ENCODE data around the gene RIN2.
A peak's percentile ranks its signal among the peaks of the same experiment; 100 is the strongest.

Gene RIN2

DNA sequence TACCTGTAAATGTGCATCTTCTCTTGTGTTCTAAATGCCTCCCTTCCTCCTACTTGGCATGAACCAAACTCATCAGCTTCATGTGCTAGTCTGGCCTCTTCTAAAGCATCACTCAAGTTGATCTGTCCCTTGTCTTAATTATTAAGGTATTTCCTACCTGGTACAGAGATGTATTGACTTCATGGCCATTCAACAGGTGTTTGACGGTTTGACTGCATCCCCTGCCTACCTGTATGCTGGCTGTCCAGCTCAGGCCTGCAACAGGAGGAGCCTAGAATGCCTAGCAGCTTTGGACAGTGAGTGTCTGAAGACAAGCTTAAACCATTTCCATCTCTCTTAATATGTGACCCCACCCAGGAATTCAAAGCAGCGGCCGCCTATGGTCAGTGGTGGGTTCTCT, 24.6 kb downstream of the RIN2 start:
- Histone ChIP-seq H3K9me2 (replicated peaks; ENCODE audit: insufficient read depth, low read length) (no peaks in the 10 kb centered on the region), H3K4me3 (ENCODE audit: insufficient read depth, low read length, poor library complexity, severe bottlenecking) (no peak overlapping the region), H3K9me3 (ENCODE audit: insufficient read depth, low read length) (no peaks in the 10 kb centered on the region), H3F3A (ENCODE audit: insufficient read depth) (no peaks in the 10 kb centered on the region), H3K4me2 (ENCODE audit: low read depth, low read length, poor library complexity, severe bottlenecking) (no peak overlapping the region), H3K27me3 (ENCODE audit: low read length) (no peaks in the 10 kb centered on the region), H2AFZ (ENCODE audit: low read depth, low read length, severe bottlenecking) (no peak overlapping the region), H4K20me1 (ENCODE audit: low read depth, low read length) (no peaks in the 10 kb centered on the region), H3K36me3 (ENCODE audit: low read length) (no peaks in the 10 kb centered on the region), H3K79me2 (ENCODE audit: insufficient read depth, low read length) (no peaks in the 10 kb centered on the region), H3K27ac (ENCODE audit: low read depth, low read length) (no peak overlapping the region), H3K9ac (ENCODE audit: low read length) (no peak overlapping the region)
- no peak for TF ChIP-seq EZH2phosphoT487 (conservative IDR thresholded peaks at IDR 0.05; ENCODE audit: low read length)
- TF ChIP-seq, protein P1, sequence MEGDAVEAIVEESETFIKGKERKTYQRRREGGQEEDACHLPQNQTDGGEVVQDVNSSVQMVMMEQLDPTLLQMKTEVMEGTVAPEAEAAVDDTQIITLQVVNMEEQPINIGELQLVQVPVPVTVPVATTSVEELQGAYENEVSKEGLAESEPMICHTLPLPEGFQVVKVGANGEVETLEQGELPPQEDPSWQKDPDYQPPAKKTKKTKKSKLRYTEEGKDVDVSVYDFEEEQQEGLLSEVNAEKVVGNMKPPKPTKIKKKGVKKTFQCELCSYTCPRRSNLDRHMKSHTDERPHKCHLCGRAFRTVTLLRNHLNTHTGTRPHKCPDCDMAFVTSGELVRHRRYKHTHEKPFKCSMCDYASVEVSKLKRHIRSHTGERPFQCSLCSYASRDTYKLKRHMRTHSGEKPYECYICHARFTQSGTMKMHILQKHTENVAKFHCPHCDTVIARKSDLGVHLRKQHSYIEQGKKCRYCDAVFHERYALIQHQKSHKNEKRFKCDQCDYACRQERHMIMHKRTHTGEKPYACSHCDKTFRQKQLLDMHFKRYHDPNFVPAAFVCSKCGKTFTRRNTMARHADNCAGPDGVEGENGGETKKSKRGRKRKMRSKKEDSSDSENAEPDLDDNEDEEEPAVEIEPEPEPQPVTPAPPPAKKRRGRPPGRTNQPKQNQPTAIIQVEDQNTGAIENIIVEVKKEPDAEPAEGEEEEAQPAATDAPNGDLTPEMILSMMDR (IDR thresholded peaks at IDR 0.05; ENCODE audit: insufficient read depth, low read length, poor library complexity, severe bottlenecking): no peak

DNA sequence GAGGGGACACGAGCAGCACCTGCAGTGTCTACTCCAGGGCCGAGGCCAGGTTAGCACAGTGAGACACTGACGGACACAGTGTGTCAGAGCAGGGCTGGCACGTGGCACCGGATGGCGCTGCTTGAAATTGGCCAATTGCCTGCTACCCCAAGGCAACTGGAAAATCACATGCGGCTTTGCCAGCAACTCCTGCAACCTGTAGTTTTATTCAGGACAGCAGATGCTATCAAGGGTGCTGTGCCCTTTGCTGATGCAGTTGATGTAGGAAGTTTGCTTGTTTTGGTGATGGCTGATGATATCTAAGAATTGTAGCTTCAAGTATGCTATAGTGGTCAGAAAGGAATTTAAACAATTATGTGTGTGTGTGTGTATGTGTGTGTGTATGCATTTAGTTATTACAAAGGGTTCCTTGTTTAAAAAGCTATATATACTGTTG, 25.9 kb downstream of the RIN2 start:
- no peaks in the 10 kb centered on the region for H3K79me2 ChIP-seq (ENCODE audit: insufficient read depth, low read length)
- no peaks in the 10 kb centered on the region for H3K36me3 ChIP-seq (ENCODE audit: low read length)
- H3K4me3 ChIP-seq (ENCODE audit: insufficient read depth, low read length, poor library complexity, severe bottlenecking): no peak overlapping the region
- TF ChIP-seq, protein P1 (IDR thresholded peaks at IDR 0.05; ENCODE audit: insufficient read depth, low read length, poor library complexity, severe bottlenecking): no peak
- no peak for TF ChIP-seq EZH2phosphoT487 (conservative IDR thresholded peaks at IDR 0.05; ENCODE audit: low read length)
- no peaks in the 10 kb centered on the region for H3K9me2 ChIP-seq (replicated peaks; ENCODE audit: insufficient read depth, low read length)
- no peak overlapping the region for H2AFZ ChIP-seq (ENCODE audit: low read depth, low read length, severe bottlenecking)
- no peaks in the 10 kb centered on the region for H3F3A ChIP-seq (ENCODE audit: insufficient read depth)
- H3K27ac ChIP-seq (ENCODE audit: low read depth, low read length): no peak overlapping the region
- no peaks in the 10 kb centered on the region for H3K9me3 ChIP-seq (ENCODE audit: insufficient read depth, low read length)
- H3K4me2 ChIP-seq (ENCODE audit: low read depth, low read length, poor library complexity, severe bottlenecking): no peak overlapping the region
- H4K20me1 ChIP-seq (ENCODE audit: low read depth, low read length): no peaks in the 10 kb centered on the region
- no peak overlapping the region for H3K9ac ChIP-seq (ENCODE audit: low read length)
- H3K27me3 ChIP-seq (ENCODE audit: low read length): no peaks in the 10 kb centered on the region

DNA sequence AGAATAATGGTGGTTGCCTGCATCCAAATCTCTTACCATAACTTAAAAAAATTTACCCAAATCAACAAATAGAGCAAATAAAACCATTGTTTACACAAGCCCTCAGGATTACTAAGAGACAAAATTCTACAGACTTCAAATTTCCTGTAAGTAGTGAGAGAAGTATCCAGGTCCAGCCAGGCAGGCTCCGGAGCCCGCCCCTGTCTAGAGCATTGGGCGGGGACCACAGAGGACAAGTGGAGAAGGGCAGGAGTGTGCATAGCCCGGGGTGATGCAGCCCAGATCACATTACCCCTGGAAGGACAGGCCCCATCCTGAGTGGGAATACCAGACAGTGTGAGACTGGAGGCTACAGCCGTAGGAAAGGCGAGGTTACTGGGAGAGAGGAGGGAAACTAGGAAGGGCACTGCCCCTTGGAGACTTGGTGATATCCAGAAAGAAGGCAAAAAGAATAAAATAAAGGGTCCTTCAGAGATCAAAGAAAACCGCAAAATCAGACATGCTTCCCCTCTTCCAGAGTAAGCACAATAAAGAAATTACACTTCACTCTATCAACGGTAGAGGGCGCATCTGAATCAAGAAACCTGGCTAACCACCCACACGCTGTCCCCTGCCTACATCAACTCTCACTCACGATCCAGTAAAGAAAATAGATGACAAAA, 26.6 kb downstream of the RIN2 start:
- no peak for TF ChIP-seq EZH2phosphoT487 (conservative IDR thresholded peaks at IDR 0.05; ENCODE audit: low read length)
- TF ChIP-seq, protein P1 (IDR thresholded peaks at IDR 0.05; ENCODE audit: insufficient read depth, low read length, poor library complexity, severe bottlenecking): peak; percentile 58
- Histone ChIP-seq H4K20me1 (ENCODE audit: low read depth, low read length) (no peaks in the 10 kb centered on the region), H3K9me2 (replicated peaks; ENCODE audit: insufficient read depth, low read length) (no peaks in the 10 kb centered on the region), H2AFZ (ENCODE audit: low read depth, low read length, severe bottlenecking) (no peak overlapping the region), H3K27me3 (ENCODE audit: low read length) (no peaks in the 10 kb centered on the region), H3K4me2 (ENCODE audit: low read depth, low read length, poor library complexity, severe bottlenecking) (no peak overlapping the region), H3K27ac (ENCODE audit: low read depth, low read length) (no peak overlapping the region), H3K79me2 (ENCODE audit: insufficient read depth, low read length) (no peaks in the 10 kb centered on the region), H3K4me3 (ENCODE audit: insufficient read depth, low read length, poor library complexity, severe bottlenecking) (no peak overlapping the region), H3K9me3 (ENCODE audit: insufficient read depth, low read length) (no peaks in the 10 kb centered on the region), H3K9ac (ENCODE audit: low read length) (no peak overlapping the region), H3K36me3 (ENCODE audit: low read length) (no peaks in the 10 kb centered on the region), H3F3A (ENCODE audit: insufficient read depth) (no peaks in the 10 kb centered on the region)
